Measurements from ENCODE around the gene NCS1.
A peak's percentile ranks its signal among the peaks of the same experiment; 100 is the strongest.

NCS1 gene

GRCh38 chr9:130149031-130149430 lies 23.2 kb upstream of the NCS1 start:
- DNase-seq: no peak

- no peak for DNase-seq
Measured at GRCh38 chr9:130149654-130150286, 22.4 kb upstream of the NCS1 start.

GRCh38 chr9:130150779-130151382 lies 21.3 kb upstream of the NCS1 start:
- DNase-seq: no peak

GRCh38 chr9:130154816-130155215 lies 17.4 kb upstream of the NCS1 start:
- no peak for DNase-seq

GRCh38 chr9:130155647-130156046 lies 16.6 kb upstream of the NCS1 start:
- DNase-seq: no peak

- DNase-seq: no peak
Measured at GRCh38 chr9:130156672-130157071, 15.5 kb upstream of the NCS1 start.

GRCh38 chr9:130157079-130157478 lies 15.1 kb upstream of the NCS1 start:
- no peak for DNase-seq

- DNase-seq: no peak
Measured at GRCh38 chr9:130158001-130158400, 14.2 kb upstream of the NCS1 start.

GRCh38 chr9:130159057-130159456 lies 13.1 kb upstream of the NCS1 start:
- DNase-seq: no peak

GRCh38 chr9:130159915-130160670 lies 12.1 kb upstream of the NCS1 start:
- DNase-seq: peak; percentile 80

- DNase-seq: no peak
Measured at GRCh38 chr9:130160862-130161470, 11.2 kb upstream of the NCS1 start.

- DNase-seq: no peak
Measured at GRCh38 chr9:130165579-130165978, 6.6 kb upstream of the NCS1 start.

- no peak for DNase-seq
Measured at GRCh38 chr9:130166399-130166798, 5.8 kb upstream of the NCS1 start.

GRCh38 chr9:130167927-130168326 lies 4.3 kb upstream of the NCS1 start:
- no peak for DNase-seq

- no peak for DNase-seq
Measured at GRCh38 chr9:130171226-130172148, 717 bp upstream of the NCS1 start.

GRCh38 chr9:130172858-130173665 lies 858 bp downstream of the NCS1 start:
- DNase-seq: peak; percentile 27

- DNase-seq: no peak
Measured at GRCh38 chr9:130173666-130173983, 1.4 kb downstream of the NCS1 start.

- DNase-seq: no peak
Measured at GRCh38 chr9:130174025-130174424, 1.8 kb downstream of the NCS1 start.

- DNase-seq: no peak
Measured at GRCh38 chr9:130174920-130175321, 2.7 kb downstream of the NCS1 start.

- no peak for DNase-seq
Measured at GRCh38 chr9:130175355-130175754, 3.2 kb downstream of the NCS1 start.

GRCh38 chr9:130176760-130177159 lies 4.6 kb downstream of the NCS1 start:
- no peak for DNase-seq
